Adrenal gland (tissue), 5 donors: ENCODE results near the gene ANK3.

ENCODE experiments used
- POLR2A ChIP-seq, 2 donors: fragments of 450-650 bp; IDR thresholded peaks; one replicate each; pipeline ENCODE4 v1.6.1; 2017; ENCODE audit warnings: antibody characterized with exemption in 2 of 2, mild to moderate bottlenecking in 2 of 2, moderate library complexity in 1 of 2
- TF ChIP-seq, protein P1 (sequence below), 6 experiments: fragments of 450-650 bp in 4 of 6; fragments of 200-600 bp in 2 of 6; sonication (generic) in 1 of 6; IDR thresholded peaks; 1 replicate in 5 of 6; 2 replicates in 1 of 6; pipeline versions ENCODE4 v1.5.1 to v1.8.0; 2016 to 2021; ENCODE audit warnings: antibody characterized with exemption in 6 of 6, mild to moderate bottlenecking in 2 of 6, moderate library complexity in 1 of 6
- donor health status: DM: no; HTN: no; CAD: no.

GRCh38 chr10:60295028-60295937, 94.4 kb downstream of the ANK3 start:
- TF ChIP-seq, protein P1, sequence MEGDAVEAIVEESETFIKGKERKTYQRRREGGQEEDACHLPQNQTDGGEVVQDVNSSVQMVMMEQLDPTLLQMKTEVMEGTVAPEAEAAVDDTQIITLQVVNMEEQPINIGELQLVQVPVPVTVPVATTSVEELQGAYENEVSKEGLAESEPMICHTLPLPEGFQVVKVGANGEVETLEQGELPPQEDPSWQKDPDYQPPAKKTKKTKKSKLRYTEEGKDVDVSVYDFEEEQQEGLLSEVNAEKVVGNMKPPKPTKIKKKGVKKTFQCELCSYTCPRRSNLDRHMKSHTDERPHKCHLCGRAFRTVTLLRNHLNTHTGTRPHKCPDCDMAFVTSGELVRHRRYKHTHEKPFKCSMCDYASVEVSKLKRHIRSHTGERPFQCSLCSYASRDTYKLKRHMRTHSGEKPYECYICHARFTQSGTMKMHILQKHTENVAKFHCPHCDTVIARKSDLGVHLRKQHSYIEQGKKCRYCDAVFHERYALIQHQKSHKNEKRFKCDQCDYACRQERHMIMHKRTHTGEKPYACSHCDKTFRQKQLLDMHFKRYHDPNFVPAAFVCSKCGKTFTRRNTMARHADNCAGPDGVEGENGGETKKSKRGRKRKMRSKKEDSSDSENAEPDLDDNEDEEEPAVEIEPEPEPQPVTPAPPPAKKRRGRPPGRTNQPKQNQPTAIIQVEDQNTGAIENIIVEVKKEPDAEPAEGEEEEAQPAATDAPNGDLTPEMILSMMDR (IDR thresholded peaks at IDR 0.05), result no peak
- no peak for TF ChIP-seq POLR2A (IDR thresholded peaks at IDR 0.05)
